22Rv1 (cell line): Measurements from ENCODE around the gene COQ7.

Experiments used
- H3K27ac ChIP-seq: fragments of 450-650 bp; 2 replicates; pipeline ENCODE4 v1.5.1; 2017
- ZFX ChIP-seq: fragments of 450-650 bp; IDR thresholded peaks from 2 replicates; pipeline ENCODE4 v1.6.1; 2017; ENCODE audit warnings: antibody characterized with exemption, borderline replicate concordance
- TF ChIP-seq, protein P1 (sequence below): fragments of 450-650 bp; IDR thresholded peaks from 2 replicates; pipeline ENCODE4 v1.5.1; 2017; ENCODE audit warnings: mild to moderate bottlenecking

COQ7 gene

GRCh38 chr16:19113577-19114358 lies 46.4 kb downstream of the COQ7 start, which contains the start of gene ITPRIPL2:
Gene ITPRIPL2, plus strand, starts transcription at chr16:19113964. Its CDS starts 498 bp downstream, at chr16:19114462.
- peak within 1 kb of the TSS; percentile 65 for H3K27ac ChIP-seq
- no peak for TF ChIP-seq ZFX
- TF ChIP-seq, protein P1, sequence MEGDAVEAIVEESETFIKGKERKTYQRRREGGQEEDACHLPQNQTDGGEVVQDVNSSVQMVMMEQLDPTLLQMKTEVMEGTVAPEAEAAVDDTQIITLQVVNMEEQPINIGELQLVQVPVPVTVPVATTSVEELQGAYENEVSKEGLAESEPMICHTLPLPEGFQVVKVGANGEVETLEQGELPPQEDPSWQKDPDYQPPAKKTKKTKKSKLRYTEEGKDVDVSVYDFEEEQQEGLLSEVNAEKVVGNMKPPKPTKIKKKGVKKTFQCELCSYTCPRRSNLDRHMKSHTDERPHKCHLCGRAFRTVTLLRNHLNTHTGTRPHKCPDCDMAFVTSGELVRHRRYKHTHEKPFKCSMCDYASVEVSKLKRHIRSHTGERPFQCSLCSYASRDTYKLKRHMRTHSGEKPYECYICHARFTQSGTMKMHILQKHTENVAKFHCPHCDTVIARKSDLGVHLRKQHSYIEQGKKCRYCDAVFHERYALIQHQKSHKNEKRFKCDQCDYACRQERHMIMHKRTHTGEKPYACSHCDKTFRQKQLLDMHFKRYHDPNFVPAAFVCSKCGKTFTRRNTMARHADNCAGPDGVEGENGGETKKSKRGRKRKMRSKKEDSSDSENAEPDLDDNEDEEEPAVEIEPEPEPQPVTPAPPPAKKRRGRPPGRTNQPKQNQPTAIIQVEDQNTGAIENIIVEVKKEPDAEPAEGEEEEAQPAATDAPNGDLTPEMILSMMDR: 0 out of 2 replicates have a peak, but pooled peaks have one; percentile 6

DNA sequence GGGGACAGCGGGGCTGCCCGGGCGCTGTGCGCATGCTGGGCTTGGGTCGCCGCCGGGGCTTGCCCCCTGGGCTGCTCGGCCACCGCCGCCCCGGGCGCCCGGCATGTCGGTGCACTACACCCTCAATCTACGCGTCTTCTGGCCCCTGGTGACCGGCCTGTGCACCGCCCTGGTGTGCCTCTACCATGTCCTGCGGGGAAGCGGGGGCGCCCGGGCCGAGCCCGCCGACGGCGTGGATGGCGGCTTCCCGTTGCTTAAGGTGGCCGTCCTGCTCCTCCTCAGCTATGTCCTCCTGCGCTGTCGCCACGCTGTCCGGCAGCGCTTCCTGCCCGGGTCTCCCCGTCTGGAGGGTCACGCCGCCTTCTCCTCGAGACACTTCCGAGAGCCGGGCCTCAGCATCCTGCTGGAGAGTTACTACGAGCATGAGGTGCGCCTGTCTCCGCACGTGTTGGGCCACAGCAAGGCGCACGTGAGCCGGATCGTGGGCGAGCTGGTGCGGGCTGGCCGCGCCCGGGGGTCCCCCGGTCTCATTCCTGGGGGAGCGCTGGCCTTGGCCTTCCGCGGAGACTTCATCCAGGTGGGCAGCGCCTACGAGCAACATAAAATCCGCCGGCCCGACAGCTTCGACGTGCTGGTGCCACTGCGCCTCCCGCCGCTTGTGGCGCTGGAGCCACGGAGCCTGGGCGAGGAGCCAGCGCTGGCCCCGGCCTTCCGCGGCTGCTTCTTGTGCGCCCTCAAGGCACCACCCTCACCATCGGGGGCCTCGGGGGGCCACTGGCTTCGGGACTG lies 47.1 kb downstream of the COQ7 start:
- H3K27ac ChIP-seq: peak overlapping the region; percentile 65
- TF ChIP-seq, protein P1: no peak
- no peak for TF ChIP-seq ZFX

DNA sequence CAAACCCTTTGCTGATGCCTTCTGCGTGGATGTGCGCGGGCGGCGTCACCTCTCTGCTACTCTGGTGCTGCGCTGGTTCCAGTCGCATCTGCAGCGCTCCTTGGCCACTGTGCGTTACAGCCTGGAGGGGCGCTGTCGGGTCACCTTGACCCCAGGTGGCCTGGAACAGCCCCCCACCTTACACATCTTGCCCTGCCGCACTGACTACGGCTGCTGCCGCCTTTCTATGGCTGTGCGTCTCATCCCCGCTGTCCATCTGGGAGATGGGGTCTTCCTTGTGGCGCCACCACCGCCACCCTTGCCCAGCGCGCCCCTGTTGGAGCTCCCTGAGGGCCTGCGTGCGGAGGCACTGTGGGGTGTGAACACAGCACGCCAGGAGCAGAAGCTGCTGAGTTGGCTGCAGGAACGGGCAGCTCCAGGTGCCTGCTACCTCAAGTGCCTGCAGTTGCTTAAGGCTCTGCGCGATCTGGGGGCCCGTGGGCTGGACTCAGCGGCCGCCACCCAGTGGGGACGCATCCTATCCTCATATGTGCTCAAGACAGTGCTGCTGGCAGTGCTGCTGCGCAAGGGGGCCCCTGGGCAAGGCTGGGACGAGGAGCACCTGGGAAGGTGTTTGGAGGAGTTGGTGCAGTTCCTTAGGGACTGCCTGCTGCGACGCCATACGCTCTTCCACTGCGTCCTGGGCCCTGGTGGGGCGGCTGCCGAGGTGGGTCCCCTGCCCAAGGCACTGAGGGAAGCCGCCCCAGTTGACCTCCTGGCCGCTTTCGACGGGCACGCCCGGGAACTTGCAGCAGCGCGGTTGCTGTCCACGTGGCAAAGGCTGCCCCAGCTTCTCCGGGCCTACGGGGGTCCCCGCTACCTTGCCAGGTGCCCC lies 48.0 kb downstream of the COQ7 start:
- H3K27ac ChIP-seq: no peak overlapping the region
- TF ChIP-seq, protein P1: no peak
- no peak for TF ChIP-seq ZFX

DNA sequence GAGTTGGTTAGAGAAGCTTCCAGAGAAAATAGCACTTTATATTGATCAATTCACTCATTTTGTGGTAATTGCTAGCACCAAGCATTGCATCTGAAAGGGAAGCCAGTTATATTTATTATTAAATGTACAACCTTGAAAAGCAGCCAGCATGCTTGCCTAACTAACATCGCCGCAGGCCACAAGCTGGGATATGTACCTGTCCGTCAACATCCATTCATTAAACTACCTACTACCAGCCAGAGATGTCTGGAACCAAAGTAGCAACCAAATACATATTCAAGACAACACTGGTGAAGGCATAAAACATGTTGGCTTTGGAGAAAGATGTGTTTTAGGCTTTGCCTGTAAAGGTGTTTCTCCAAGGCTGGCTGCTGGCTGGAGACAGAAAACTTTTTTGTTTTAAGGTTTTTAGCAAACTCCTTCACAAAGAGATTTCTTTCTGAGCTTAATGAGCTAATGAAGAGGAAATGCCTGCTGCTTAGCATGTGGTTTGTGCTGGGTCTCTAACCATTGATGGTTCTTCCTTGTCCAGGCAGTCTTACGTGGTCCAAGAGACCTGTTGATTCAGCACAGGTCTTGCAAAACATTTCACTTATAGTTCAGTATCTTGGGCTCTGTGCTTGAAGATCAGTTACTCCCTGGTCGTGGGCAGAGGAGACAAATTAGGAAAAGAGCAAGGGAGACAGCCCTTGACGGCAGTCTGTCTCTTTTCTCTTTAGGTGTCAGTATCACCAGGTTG lies 49.5 kb downstream of the COQ7 start:
- no peak for TF ChIP-seq ZFX
- TF ChIP-seq, protein P1: no peak
- no peak overlapping the region; the same call in 1 of the 2 replicates for H3K27ac ChIP-seq

DNA sequence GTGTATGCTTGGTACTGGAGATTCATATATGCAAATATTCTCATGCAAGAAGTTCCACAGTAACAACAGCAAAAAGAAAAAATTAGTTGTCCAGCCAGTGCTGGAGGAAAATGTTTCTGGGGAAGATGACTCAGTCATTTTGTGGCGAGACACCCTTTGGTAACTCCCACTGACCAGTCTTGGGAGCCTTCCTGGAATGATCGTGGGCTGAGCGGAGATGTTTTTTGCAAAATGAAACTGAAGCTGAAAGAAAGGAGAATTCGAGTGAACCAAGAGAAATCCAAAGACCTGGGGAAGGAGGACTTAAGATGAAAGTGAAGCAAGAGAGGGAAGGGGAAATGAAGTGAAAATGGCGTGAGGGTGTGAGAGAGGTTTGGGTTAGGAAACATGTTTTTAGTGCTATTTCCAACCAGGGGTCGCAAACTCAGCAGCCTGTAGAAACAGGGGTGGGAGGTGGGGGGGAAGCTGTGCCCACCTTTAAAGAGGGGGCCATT lies 51.6 kb downstream of the COQ7 start:
- no peak overlapping the region for H3K27ac ChIP-seq
- TF ChIP-seq ZFX: no peak
- TF ChIP-seq, protein P1: no peak

DNA sequence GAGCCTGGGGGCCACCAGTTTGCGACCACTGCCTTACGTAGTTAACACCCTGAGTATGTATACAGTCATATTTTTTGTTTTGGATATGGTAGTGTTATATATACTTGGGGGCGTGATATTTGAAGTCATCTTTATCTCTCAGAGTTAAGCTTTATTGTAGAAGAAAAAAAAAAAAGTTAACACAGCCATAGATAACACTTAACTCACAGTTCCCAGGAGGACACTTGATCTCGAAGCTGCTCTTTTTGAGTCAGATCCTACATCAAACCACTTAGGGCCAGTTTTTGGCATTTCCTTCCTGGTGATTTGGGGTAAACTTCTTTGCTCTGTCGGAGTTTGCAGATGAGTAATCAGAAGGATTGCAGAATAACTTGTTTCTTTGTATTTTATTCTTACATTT lies 52.1 kb downstream of the COQ7 start:
- H3K27ac ChIP-seq: no peak overlapping the region
- TF ChIP-seq, protein P1: no peak
- TF ChIP-seq ZFX: no peak
